CD4-positive, alpha-beta T cell treated with Interleukin-4 for 4 hours (primary cell): ENCODE measurements around the gene CALHM2.

ENCODE experiments used
- DNase-seq: peaks from one replicate; pipeline ENCODE4 v3.0.0-alpha.2; 2020

CALHM2 gene

GRCh38 chr10:103415581-103415980, 36.6 kb downstream of the CALHM2 start:
- DNase-seq: no peak

DNA sequence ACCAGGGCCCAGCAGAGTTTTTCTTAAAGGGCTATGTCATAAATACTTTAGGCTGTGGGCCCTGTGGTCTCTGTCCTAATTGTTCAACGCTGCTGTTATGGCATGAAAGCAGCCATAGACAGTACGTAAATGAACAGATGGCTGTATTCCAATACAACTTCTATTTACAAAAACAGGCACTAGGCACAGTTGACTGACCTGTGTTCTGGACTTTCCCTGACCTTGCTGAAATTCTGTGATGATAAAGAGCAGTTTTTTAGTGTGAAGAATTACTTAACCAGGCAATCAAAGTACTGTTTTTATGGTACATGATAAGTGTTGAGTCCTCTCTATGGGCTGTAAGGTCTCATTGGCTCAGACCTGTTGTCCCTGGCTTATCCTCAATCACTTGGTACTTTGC, 38.6 kb downstream of the CALHM2 start:
- DNase-seq: no peak

GRCh38 chr10:103397191-103397825, 54.9 kb downstream of the CALHM2 start:
- DNase-seq: no peak

- no peak for DNase-seq
These were observed 55.4 kb downstream of the CALHM2 start for GRCh38 chr10:103396789-103397087.
